WTC11 (cell line): ENCODE results near the gene RASA4B. TPM values are rescaled to one million over a fixed set of nuclear protein-coding genes. Genes with fewer than 3 reads are reported as not detected.

Experiments used
- ATAC-seq: fragments of 200-7000 bp; cut with Tn5 transposase; 2 replicates; pipeline ENCODE4 v1.10.0; 2021; ENCODE audit warnings: mild to moderate bottlenecking, moderate library complexity
- CTCF ChIA-PET: fragments of 300-600 bp; sonication (Branson Sonifier 250); formaldehyde crosslinking; loops from one replicate; lab custom pipeline; 2021; ENCODE audit warnings: antibody characterized with exemption; lab: Charles Lee
- POLR2A ChIA-PET: fragments of 350-600 bp; sonication (Branson Sonifier 250); formaldehyde crosslinking; loops from one replicate; lab custom pipeline; 2021; ENCODE audit warnings: antibody characterized with exemption; lab: Charles Lee
- DNase-seq: peaks from one replicate; pipeline ENCODE4 v3.0.0; 2021; ENCODE audit warnings: low spot score
- H3K27ac Mint-ChIP-seq: 2 replicates; pipeline ENCODE4 v1.8.0; 2021; ENCODE audit warnings: mixed read lengths
- H3K27me3 Mint-ChIP-seq: 2 replicates; pipeline ENCODE4 v1.8.0; 2021; ENCODE audit warnings: low read depth, mild to moderate bottlenecking, moderate library complexity, mixed read lengths
- H3K36me3 Mint-ChIP-seq: 2 replicates; pipeline ENCODE4 v1.8.0; 2021; ENCODE audit warnings: mixed read lengths
- H3K4me1 Mint-ChIP-seq: 2 replicates; pipeline ENCODE4 v1.8.0; 2022; ENCODE audit warnings: mixed read lengths
- H3K4me3 Mint-ChIP-seq: 2 replicates; pipeline ENCODE4 v1.8.0; 2021; ENCODE audit warnings: mild to moderate bottlenecking, moderate library complexity, mixed read lengths
- H3K9me3 Mint-ChIP-seq: 2 replicates; pipeline ENCODE4 v1.8.0; 2021; ENCODE audit warnings: mixed read lengths
- CREM ChIP-seq: sonication (generic); formaldehyde crosslinking; IDR thresholded peaks from 2 replicates; pipeline ENCODE4 v1.8.1; 2022; ENCODE audit warnings: mild to moderate bottlenecking, missing genetic modification reagents, moderate library complexity
- ETV6 ChIP-seq: sonication (generic); formaldehyde crosslinking; IDR thresholded peaks from 2 replicates; pipeline ENCODE4 v1.8.1; 2022; ENCODE audit warnings: mild to moderate bottlenecking, missing genetic modification reagents
- FOXP1 ChIP-seq: sonication (generic); formaldehyde crosslinking; IDR thresholded peaks from 2 replicates; pipeline ENCODE4 v1.8.0; 2022; ENCODE audit warnings: missing genetic modification reagents, mild to moderate bottlenecking, moderate library complexity, borderline replicate concordance
- GRHL2 ChIP-seq: fragments of 250-450 bp; sonication (Bioruptor Pico); IDR thresholded peaks from 2 replicates; pipeline ENCODE4 v1.8.0; 2022; ENCODE audit warnings: mild to moderate bottlenecking, moderate library complexity; ENCODE audit not compliant: insufficient replicate concordance, severe bottlenecking
- GTF2I ChIP-seq: fragments of 250-450 bp; sonication (Bioruptor Pico); conservative IDR thresholded peaks from 2 replicates; pipeline ENCODE4 v1.4.0; 2021; ENCODE audit warnings: mild to moderate bottlenecking
- MXD4 ChIP-seq: fragments of 250-450 bp; sonication (Bioruptor Pico); IDR thresholded peaks from 2 replicates; pipeline ENCODE4 v1.8.0; 2021; ENCODE audit warnings: mild to moderate bottlenecking, moderate library complexity, borderline replicate concordance
- STAT6 ChIP-seq: sonication (generic); formaldehyde crosslinking; conservative IDR thresholded peaks from 2 replicates; pipeline ENCODE4 v1.8.1; 2023; ENCODE audit warnings: mild to moderate bottlenecking, low read depth, missing genetic modification reagents, moderate library complexity
- ZBTB21 ChIP-seq: sonication (generic); formaldehyde crosslinking; IDR thresholded peaks from 2 replicates; pipeline ENCODE4 v1.8.1; 2023; ENCODE audit warnings: mild to moderate bottlenecking, missing genetic modification reagents, borderline replicate concordance
- ZNF121 ChIP-seq: sonication (generic); formaldehyde crosslinking; IDR thresholded peaks from 2 replicates; pipeline ENCODE4 v1.8.0; 2023; ENCODE audit warnings: missing genetic modification reagents
- ZNF512 ChIP-seq: sonication (generic); formaldehyde crosslinking; IDR thresholded peaks from 2 replicates; pipeline ENCODE4 v1.8.1; 2022; ENCODE audit warnings: missing genetic modification reagents, borderline replicate concordance
- ZSCAN18 ChIP-seq: fragments of 250-450 bp; sonication (Bioruptor Pico); IDR thresholded peaks from 2 replicates; pipeline ENCODE4 v2.1.2; 2022; ENCODE audit warnings: mild to moderate bottlenecking, moderate library complexity
- total RNA-seq: library from RNA; stranded (reverse); gene quantifications from 3 replicates; pipeline ENCODE4 v1.2.3, GENCODE V29; 2021
- TF ChIP-seq, protein P1 (sequence below): sonication (generic); formaldehyde crosslinking; IDR thresholded peaks from 2 replicates; pipeline ENCODE4 v1.8.0; 2023; ENCODE audit warnings: missing genetic modification reagents, mild to moderate bottlenecking, borderline replicate concordance
- TF ChIP-seq, protein P2 (sequence below): sonication (generic); formaldehyde crosslinking; IDR thresholded peaks from 2 replicates; pipeline ENCODE4 v1.8.0; 2022; ENCODE audit warnings: mild to moderate bottlenecking, missing genetic modification reagents
- TF ChIP-seq, protein P3 (sequence below): fragments of 200-600 bp; IDR thresholded peaks from 2 replicates; pipeline ENCODE4 v1.8.0; 2022; ENCODE audit warnings: antibody characterized with exemption

Gene RASA4B
- total RNA-seq, 1 experiment from 2014 or later: 3.9 TPM

- no peaks in the 10 kb centered on the region for H3K9me3 Mint-ChIP-seq
- no peak for ATAC-seq
- CTCF ChIA-PET: no interaction called here
- H3K4me1 Mint-ChIP-seq: peaks cover 14% of the 10 kb centered on the region
- no peak for DNase-seq
- H3K36me3 Mint-ChIP-seq: peaks cover 9% of the 10 kb centered on the region
- no peaks in the 10 kb centered on the region for H3K27me3 Mint-ChIP-seq
- no peak overlapping the region for H3K4me3 Mint-ChIP-seq
- POLR2A ChIA-PET: no interaction called here
- no peak overlapping the region for H3K27ac Mint-ChIP-seq
- TF ChIP-seq, protein P1, sequence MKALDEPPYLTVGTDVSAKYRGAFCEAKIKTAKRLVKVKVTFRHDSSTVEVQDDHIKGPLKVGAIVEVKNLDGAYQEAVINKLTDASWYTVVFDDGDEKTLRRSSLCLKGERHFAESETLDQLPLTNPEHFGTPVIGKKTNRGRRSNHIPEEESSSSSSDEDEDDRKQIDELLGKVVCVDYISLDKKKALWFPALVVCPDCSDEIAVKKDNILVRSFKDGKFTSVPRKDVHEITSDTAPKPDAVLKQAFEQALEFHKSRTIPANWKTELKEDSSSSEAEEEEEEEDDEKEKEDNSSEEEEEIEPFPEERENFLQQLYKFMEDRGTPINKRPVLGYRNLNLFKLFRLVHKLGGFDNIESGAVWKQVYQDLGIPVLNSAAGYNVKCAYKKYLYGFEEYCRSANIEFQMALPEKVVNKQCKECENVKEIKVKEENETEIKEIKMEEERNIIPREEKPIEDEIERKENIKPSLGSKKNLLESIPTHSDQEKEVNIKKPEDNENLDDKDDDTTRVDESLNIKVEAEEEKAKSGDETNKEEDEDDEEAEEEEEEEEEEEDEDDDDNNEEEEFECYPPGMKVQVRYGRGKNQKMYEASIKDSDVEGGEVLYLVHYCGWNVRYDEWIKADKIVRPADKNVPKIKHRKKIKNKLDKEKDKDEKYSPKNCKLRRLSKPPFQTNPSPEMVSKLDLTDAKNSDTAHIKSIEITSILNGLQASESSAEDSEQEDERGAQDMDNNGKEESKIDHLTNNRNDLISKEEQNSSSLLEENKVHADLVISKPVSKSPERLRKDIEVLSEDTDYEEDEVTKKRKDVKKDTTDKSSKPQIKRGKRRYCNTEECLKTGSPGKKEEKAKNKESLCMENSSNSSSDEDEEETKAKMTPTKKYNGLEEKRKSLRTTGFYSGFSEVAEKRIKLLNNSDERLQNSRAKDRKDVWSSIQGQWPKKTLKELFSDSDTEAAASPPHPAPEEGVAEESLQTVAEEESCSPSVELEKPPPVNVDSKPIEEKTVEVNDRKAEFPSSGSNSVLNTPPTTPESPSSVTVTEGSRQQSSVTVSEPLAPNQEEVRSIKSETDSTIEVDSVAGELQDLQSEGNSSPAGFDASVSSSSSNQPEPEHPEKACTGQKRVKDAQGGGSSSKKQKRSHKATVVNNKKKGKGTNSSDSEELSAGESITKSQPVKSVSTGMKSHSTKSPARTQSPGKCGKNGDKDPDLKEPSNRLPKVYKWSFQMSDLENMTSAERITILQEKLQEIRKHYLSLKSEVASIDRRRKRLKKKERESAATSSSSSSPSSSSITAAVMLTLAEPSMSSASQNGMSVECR: no peak
- TF ChIP-seq FOXP1 (CRISPR knock-in tag) (no peak), GRHL2 (no peak), STAT6 (no peak), GTF2I (CRISPR knock-in tag) (no peak), ETV6 (CRISPR knock-in tag) (no peak), ZBTB21 (no peak), ZSCAN18 (CRISPR knock-in tag) (no peak), MXD4 (CRISPR knock-in tag) (no peak), CREM (no peak)
- TF ChIP-seq, protein P2, sequence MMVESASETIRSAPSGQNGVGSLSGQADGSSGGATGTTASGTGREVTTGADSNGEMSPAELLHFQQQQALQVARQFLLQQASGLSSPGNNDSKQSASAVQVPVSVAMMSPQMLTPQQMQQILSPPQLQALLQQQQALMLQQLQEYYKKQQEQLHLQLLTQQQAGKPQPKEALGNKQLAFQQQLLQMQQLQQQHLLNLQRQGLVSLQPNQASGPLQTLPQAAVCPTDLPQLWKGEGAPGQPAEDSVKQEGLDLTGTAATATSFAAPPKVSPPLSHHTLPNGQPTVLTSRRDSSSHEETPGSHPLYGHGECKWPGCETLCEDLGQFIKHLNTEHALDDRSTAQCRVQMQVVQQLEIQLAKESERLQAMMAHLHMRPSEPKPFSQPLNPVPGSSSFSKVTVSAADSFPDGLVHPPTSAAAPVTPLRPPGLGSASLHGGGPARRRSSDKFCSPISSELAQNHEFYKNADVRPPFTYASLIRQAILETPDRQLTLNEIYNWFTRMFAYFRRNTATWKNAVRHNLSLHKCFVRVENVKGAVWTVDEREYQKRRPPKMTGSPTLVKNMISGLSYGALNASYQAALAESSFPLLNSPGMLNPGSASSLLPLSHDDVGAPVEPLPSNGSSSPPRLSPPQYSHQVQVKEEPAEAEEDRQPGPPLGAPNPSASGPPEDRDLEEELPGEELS (CRISPR knock-in tag): no peak
Observed at GRCh38 chr7:102446387-102447156, 71.0 kb downstream of the RASA4B start.

DNA sequence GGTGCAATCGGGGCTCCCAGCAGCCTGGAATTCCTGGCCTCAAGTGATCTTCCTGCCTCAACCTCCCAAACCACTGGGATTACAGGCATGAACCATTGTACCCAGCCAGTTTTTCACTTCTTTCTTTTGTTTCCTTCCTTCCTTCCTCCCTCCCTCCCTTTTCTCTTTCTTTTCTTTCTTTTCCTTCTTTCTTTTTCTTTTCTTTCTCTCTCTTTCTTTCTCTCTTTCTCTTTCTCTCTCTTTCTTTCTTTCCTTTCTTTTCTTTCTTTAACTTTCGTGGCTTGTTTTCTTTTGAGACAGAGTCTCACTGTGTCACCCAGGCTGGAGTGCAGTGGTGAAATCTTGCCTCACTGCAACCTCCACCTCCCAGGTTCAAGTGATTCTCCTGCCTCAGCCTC, 71.9 kb downstream of the RASA4B start:
- ATAC-seq (no peak), DNase-seq (no peak)
- H3K27me3 Mint-ChIP-seq: no peaks in the 10 kb centered on the region
- CTCF ChIA-PET: no interaction called here
- POLR2A ChIA-PET: no interaction called here
- H3K36me3 Mint-ChIP-seq: peaks cover 9% of the 10 kb centered on the region
- no peak overlapping the region for H3K4me3 Mint-ChIP-seq
- no peaks in the 10 kb centered on the region for H3K9me3 Mint-ChIP-seq
- no peak for TF ChIP-seq ZNF121
- 0 out of 2 replicates have a peak, but pooled peaks have one; percentile 31 for TF ChIP-seq ZNF512 (CRISPR knock-in tag)
- TF ChIP-seq, protein P3, sequence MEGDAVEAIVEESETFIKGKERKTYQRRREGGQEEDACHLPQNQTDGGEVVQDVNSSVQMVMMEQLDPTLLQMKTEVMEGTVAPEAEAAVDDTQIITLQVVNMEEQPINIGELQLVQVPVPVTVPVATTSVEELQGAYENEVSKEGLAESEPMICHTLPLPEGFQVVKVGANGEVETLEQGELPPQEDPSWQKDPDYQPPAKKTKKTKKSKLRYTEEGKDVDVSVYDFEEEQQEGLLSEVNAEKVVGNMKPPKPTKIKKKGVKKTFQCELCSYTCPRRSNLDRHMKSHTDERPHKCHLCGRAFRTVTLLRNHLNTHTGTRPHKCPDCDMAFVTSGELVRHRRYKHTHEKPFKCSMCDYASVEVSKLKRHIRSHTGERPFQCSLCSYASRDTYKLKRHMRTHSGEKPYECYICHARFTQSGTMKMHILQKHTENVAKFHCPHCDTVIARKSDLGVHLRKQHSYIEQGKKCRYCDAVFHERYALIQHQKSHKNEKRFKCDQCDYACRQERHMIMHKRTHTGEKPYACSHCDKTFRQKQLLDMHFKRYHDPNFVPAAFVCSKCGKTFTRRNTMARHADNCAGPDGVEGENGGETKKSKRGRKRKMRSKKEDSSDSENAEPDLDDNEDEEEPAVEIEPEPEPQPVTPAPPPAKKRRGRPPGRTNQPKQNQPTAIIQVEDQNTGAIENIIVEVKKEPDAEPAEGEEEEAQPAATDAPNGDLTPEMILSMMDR: no peak
- peaks cover 10% of the 10 kb centered on the region for H3K4me1 Mint-ChIP-seq
- H3K27ac Mint-ChIP-seq: 0 out of 2 replicates have a peak overlapping the region, but pooled peaks have one; percentile 42
